Measurements from ENCODE around the gene CPZ.
A peak's percentile ranks its signal among the peaks of the same experiment; 100 is the strongest.
"Not testable (repeated sequence)": the region's sequence is repeated elsewhere in the genome, so short reads cannot be mapped to it uniquely, and the experiment has no call there.

Gene CPZ

GRCh38 chr4:8653326-8654000 is 60.9 kb downstream of the CPZ start:
- DNase-seq (ENCODE audit: low spot score), result peak; percentile 20

GRCh38 chr4:8654139-8654538 is 61.6 kb downstream of the CPZ start:
- not testable (repeated sequence) for DNase-seq (ENCODE audit: low spot score)

GRCh38 chr4:8655411-8656184 is 63.0 kb downstream of the CPZ start:
- no peak for DNase-seq (ENCODE audit: low spot score)

GRCh38 chr4:8656185-8656517 is 63.6 kb downstream of the CPZ start:
- DNase-seq (ENCODE audit: low spot score), result no peak

GRCh38 chr4:8656711-8657380 is 64.3 kb downstream of the CPZ start:
- DNase-seq (ENCODE audit: low spot score), result no peak

GRCh38 chr4:8657381-8658088 is 65.0 kb downstream of the CPZ start:
- no peak for DNase-seq (ENCODE audit: low spot score)

- DNase-seq (ENCODE audit: low spot score), result no peak
Measured at GRCh38 chr4:8662776-8663175, 70.2 kb downstream of the CPZ start.

- DNase-seq (ENCODE audit: low spot score), result no peak
Measured at GRCh38 chr4:8664031-8664805, 71.7 kb downstream of the CPZ start.

- DNase-seq (ENCODE audit: low spot score), result no peak
Measured at GRCh38 chr4:8664976-8665375, 72.4 kb downstream of the CPZ start.

GRCh38 chr4:8665406-8666360 is 73.1 kb downstream of the CPZ start:
- DNase-seq (ENCODE audit: low spot score), result no peak

- DNase-seq (ENCODE audit: low spot score), result no peak
Measured at GRCh38 chr4:8666581-8666980, 74.0 kb downstream of the CPZ start.
